Hematopoietic multipotent progenitor cell treated with erythropoietin and hydrocortisone succinate and interleukin-3 and kit ligand, for 6 days (in vitro differentiated cells): ENCODE results near the gene PXK.

Source experiments
- DNase-seq: peaks from one replicate; pipeline ENCODE4 v3.0.0-alpha.2; 2015

Gene PXK

DNA sequence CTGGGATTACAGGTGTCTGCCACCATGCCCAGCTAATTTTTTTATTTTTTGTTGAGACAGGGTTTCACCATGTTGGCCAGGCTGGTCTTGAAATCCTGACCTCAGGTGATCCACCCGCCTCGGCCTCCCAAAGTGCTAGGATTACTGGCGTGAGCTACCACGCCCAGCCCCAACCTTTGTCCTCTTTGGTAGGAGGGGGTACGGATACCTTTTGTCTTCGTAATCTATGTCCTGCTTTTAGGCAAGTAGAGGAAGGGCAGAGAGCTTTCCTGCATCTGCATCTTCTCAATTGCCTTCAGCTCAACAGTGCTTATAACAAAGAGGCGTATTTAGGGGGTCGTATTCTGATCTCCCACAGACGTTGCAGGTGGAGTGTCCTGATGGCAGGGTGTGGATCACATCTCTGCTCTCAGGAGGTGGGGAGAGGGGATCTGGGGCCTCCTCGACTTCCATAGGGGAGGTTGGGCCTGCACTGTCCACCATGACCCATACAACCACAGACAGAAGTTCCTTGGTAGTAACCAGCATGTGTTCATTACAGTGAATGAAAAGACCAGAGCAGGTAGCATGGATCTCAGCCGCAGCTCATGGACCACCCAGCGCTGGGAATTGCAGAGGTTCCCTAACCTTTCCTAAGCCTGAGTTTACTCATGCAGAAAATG lies 137.8 kb downstream of the PXK start:
- DNase-seq = no peak

DNA sequence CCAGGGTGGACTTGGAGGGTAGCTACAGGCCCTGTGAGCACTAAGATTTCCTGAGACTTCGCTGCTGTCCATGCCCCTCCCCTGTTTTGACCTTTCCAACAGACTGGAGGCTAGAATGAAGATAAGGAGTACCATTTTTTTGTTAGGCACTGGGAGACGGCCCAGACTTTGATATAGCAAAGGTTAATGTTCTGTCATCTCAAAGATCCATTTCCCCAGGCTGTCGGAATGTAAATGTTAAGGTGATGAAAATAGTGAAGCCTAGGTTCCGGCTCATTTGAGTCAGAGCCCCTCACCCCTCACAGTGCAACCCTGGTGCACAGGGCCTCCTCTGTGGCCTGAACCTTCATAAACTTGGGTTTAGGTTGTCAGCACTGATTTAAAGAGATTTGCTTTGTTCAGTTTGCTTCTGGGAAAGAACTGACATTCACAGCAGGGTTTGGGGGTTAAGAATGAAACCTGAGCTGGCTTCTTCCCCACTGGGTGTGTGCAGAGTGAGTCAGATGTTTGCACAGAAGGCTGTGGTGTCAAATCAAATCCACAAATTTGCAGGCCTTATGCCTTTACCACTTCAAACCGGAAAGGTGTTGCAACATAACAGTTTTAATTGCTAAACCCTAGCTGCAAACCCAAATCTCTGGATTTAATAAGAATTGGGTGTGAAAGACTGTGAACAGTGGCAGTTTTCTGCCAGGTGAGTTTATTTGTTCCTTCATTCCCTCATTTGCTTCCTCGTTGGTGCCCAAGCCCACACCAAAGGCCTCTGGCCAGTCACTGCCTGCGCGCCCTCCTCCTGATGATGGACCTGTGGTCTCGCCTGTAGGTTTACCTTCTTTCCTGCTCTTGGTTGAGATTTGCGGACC lies 138.6 kb downstream of the PXK start:
- DNase-seq = peak; percentile 80

- no peak for DNase-seq
Observed at GRCh38 chr3:58473275-58473674, 140.6 kb downstream of the PXK start.

DNA sequence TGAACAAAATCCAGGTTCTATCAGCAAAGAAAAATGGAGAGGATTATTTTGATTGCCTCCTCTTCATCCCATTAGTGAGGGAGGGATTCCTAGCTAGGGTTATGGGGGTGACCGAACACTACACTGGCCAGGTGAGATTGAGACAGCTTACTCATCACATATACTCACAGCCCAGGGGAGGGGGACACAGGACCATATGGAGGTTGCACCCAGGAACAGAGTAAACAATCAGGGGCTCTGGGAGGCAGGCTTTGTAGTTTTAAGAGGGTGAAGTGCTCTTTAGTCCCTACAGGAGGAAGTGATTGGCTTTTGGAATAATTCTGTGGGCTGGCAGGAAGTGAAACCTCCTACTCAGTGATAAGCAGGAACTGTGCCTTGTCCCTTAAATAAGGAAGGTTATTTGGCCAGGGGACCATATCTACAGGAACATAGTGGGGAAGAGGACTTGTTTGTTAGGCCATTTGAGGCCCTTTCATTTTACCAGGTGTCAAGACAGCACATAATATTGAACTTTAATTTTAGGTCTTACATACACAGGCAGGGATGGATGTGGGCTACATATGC lies 141.7 kb downstream of the PXK start:
- DNase-seq = no peak

DNA sequence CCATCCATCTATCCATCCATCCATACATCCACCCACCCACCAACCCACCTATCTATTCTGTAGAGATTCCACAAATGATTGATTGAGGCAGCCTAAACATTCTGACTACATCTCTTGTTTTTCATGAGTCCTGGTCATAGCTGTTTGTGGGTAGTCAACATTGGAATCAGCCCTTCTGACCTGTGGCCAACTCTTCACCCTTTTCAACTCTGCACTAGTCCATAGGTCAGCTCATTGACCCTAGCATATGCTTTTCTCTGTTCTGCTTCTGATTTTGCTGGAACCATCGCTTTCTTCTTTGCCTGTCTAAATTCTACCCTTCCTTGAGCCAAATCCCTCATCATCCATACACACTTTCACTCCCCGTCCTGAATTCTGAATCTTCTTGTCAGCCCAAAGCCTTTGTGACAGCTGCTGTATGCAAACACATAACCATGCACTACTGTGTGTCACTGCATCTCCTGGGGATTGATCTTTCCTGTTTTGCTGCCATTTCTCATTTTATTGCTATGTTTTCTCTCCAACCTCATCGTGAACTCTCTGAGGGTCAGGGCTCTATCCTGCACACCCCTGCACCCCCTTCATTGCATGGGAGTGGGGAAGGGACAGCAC lies 142.4 kb downstream of the PXK start:
- DNase-seq = no peak
